GM18505 (cell line): ENCODE data around the gene SLC2A6.
A peak's percentile ranks its signal among the peaks of the same experiment; 100 is the strongest.

ENCODE experiments used
- ATAC-seq: cut with Tn5 transposase; IDR thresholded peaks from one replicate; pipeline ENCODE4 v1.9.1; 2021; ENCODE audit not compliant: unreplicated experiment
- POLR2A ChIP-seq: IDR thresholded peaks from 4 replicates; pipeline ENCODE4 v1.6.1; 2011; ENCODE audit warnings: borderline replicate concordance; ENCODE audit not compliant: insufficient read depth, insufficient read length; ENCODE audit errors: extremely low read depth

SLC2A6 gene

DNA sequence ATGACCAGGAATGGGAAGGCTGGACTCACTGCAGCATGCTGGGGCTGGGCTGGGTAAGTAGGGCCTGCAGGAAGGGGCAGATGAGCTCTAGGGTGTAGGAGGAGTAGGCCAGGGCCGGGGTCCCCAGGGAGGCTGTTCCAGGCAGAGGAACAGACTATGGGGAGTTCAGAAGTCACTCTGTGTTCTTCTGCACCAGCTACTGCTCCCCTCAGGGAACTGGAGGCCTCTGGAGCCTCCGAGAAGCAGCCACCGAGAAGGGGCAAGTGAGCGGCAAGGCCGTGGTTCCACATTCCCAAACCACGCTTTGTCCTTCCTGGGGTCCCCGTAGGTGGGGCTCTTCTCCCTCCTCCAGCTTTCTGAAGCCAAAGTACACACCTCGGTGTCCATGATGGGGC lies 8.4 kb upstream of the SLC2A6 start:
- TF ChIP-seq POLR2A, result no peak
- ATAC-seq, result no peak

DNA sequence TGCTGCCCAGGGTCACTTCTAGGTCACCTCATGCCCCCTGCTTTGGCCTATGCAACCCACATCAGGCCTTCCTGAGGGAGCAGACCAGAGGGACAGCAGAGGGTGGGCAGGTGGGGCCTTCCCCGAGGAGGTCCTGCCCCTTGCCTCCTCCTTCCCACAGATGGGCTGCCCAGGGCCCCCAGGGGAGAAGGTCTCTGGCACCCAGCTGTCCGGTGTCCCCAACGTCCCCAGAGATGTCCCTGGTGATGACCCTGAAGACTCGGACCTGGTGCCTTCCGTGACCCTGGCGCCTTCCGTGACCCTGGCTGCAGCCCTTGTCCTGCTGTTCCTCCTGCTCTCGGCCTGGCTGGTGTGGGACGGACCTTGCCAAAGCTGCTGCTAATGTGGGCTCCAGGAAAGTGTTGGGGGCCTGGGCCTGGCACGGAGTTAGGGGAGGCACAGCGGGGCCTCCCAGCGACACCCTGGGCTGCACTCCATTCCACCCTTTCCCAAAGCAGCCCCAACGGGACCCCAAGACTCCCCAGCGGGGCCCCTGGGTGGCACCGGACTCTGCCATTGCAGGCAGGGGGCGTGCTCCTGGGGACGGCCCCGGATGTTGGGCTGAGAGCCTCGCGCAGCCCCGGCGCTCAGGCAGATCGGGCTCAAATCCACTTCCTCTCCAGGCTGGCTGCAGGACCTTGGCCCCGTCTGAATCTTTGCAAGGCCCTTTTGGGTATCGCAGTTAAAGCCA lies 6.8 kb upstream of the SLC2A6 start:
- no peak for TF ChIP-seq POLR2A
- ATAC-seq, result no peak

DNA sequence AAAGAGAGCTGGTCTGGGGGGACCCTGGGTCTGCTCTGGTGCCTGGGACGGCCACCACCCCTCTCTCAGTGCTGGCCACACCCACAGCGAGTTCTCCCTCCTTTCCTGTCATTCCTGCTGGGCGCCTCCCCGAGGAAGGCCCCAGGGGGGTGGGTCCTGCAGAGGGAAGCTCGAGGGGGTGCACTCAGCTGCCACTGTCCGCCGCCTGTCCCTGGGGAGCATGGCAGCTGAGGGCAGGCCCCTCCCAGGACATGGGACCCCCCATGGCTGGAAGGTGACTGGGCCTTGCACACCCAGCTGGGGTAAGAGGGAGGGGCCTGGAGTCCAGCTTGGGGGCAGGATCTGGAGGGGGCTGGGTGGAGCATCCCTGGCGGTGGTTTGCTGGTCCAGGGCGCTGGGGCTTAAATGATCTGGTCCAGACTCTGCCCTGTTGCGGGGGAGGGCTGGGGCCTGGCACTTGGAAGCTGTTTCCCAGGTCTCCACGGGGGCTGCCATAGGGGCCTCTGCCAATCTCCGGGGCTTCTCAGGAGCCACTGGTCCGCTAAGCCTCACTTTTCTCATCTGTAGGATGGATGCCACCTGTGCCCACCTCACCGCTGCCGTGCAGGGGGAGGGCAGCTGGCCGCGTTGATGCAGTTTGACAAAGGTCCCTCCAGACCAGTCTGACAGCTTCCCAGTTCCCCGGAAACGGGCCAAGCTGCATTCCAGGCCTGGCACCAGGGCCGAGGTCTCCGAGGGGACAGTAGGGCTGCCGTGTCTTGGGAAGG lies 6.0 kb upstream of the SLC2A6 start:
- TF ChIP-seq POLR2A, result no peak
- ATAC-seq, result no peak

GRCh38 chr9:133483611-133484010 lies 4.7 kb upstream of the SLC2A6 start:
- ATAC-seq, result no peak
- TF ChIP-seq POLR2A, result no peak

- TF ChIP-seq POLR2A, result no peak
These were observed 678 bp downstream of the SLC2A6 start for GRCh38 chr9:133477992-133478850.

DNA sequence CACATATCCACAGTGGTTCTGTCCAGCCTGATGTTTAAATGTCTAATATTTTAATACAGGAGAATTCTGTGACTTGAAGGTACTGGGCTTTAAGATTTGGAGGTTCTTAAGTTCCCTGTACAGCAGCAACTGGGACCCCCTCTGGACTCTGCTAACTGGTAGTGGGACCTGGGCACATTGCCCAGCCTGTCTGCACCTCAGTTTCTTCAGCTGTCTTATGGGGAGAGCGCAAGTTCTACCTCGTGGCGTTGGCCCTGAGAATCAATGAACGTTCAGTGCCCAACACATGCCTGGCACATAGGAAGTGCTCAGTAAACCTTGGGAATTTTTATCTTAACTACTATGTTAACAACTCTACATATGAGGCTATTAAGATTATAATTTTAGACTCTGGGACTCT lies 1.4 kb downstream of the SLC2A6 start:
- TF ChIP-seq POLR2A, result no peak
- ATAC-seq, result no peak

More at GRCh38 chr9:133477992-133478850, 678 bp downstream of the SLC2A6 start:
- ATAC-seq, result peak; percentile 28

- ATAC-seq, result no peak
- TF ChIP-seq POLR2A, result no peak
These were observed 2.0 kb downstream of the SLC2A6 start for GRCh38 chr9:133476941-133477340.

GRCh38 chr9:133476036-133476931 lies 2.6 kb downstream of the SLC2A6 start:
- TF ChIP-seq POLR2A, result no peak
- no peak for ATAC-seq

DNA sequence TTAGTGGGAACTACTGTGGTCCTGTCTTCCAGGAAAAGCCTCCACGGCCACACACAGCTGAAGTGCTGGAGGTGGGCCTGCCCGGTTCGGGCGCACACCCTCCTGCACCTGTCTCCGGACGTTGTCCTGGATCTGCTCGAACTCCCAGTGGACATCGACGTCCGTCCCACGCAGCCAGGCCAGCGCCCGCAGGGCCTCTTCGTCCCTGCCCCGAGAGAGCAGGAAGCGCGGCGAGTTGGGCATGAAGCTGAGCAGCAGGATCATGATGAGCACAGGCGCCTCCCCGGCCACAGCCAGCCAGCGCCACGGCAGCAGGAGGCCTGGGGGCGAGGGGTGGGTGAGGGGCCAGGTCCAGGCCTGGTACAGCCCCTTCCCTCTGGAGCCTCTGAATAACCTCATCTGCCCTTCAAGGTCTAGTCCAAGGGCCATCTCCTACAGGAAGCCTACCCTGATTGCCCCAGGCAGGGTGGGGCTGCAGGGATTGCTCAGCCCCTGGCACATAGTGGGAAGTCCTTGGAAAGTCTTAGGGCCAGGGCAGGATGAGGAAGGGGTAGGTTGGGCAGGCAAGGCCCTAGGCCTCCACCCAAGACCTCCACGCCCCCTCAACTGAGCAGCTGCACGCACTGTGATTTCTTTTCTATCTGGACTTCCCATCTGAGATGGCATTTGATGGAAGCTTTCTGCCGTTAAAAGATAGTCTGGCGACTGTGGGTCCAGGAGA lies 3.4 kb downstream of the SLC2A6 start:
- ATAC-seq, result no peak
- TF ChIP-seq POLR2A, result no peak

DNA sequence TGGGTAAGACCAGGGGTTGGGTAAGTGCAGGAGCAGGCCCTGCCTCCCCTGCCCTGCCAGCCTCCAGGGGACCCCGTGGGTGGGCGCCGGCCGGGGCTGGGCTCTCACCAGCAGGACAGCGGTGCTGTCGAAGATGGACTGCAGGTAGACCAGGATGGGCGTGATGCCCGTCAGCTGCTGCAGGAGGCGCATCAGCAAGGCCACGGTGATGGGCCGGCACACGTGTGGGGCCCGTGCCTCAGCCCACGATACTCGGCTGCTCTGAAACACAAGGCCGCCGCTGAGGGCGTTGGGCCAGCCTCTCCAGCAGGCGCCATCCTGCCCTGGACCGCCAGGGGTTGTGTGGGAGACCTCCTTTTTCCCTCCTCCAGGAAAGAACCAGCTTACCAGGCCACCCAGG lies 4.0 kb downstream of the SLC2A6 start:
- TF ChIP-seq POLR2A, result no peak
- no peak for ATAC-seq

DNA sequence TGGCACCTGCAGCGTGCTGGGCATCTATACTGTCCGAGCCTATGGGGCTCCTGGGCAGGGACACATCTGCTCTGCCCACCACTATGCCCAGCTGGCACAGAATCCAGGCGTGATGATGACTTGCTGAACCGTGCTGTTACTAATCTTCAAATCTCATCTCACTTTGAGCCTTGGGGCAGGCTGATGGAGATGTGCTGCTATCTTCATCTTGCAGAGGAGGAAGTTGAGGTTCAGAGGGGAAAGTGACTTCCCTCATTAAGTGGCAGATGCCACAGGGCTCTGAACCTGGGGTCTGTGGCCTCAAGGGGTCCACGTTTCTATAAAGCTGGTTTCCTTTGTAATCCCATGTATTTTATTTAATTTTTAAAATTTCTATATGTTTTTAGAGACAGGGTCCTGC lies 4.7 kb downstream of the SLC2A6 start:
- ATAC-seq, result no peak
- no peak for TF ChIP-seq POLR2A

DNA sequence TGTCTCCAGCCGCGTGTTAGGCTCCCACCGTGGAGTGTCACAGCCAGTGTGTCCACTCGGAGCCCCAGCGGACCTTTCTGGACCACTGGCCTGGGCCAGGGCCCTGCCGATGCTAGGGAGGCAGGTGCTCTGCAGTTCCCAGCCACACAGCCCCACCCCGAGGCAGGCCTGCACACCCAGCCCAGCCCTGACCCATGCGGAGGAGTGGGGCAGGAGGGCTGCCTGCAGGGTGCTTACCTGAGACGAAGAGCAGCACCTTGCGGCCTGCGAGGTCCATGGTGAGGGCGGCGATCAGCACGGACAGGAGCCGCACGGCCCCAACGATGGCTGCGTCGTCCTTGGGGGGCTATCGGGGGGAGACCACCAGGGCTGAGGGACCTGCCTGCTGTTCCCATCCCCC lies 5.2 kb downstream of the SLC2A6 start:
- ATAC-seq, result no peak

GRCh38 chr9:133472753-133473378 lies 6.0 kb downstream of the SLC2A6 start:
- ATAC-seq, result no peak
- no peak for TF ChIP-seq POLR2A

More for the DNA sequence above, 5.2 kb downstream of the SLC2A6 start:
- TF ChIP-seq POLR2A, result no peak
